GM19463 (cell line): ENCODE measurements around the gene NANOG.
"Not testable (repeated sequence)": the region's sequence is repeated elsewhere in the genome, so short reads cannot be mapped to it uniquely, and the experiment has no call there.

Source experiments
- ATAC-seq: cut with Tn5 transposase; IDR thresholded peaks from one replicate; pipeline ENCODE4 v1.9.1; 2021; ENCODE audit warnings: mild to moderate bottlenecking, moderate library complexity; ENCODE audit not compliant: unreplicated experiment

The NANOG gene

GRCh38 chr12:7788884-7789528 is at the start of gene NANOG:
TSS of gene NANOG (plus strand) at chr12:7789402. CDS start at chr12:7789615, 213 bp downstream.
- ATAC-seq: not testable (repeated sequence)

DNA sequence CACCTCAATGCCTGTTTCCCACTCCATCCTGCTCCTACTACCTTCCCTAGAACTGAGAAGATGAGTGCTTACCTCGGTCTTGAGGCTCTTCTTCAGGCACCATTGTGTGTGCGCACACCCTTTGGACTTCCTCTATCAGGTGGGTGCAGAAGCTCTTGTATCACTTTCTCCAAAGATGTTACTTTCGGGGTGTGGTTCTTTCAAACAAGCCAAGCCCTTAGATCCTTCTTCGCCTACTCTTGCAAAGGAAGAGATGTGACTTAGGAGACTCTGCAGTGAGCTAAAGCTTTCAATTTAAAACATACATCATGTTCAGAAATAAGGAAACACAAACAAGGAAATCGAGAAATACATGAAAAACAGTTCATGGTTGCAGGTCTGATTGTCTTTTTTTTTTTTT is 42.0 kb upstream of the NANOG start, which contains the start of gene CLEC4C:
Gene CLEC4C, minus strand, starts transcription at position 130 of the 400 bp plus-strand sequence. Its CDS starts 27 bp downstream, at position 103.
- no peak for ATAC-seq

DNA sequence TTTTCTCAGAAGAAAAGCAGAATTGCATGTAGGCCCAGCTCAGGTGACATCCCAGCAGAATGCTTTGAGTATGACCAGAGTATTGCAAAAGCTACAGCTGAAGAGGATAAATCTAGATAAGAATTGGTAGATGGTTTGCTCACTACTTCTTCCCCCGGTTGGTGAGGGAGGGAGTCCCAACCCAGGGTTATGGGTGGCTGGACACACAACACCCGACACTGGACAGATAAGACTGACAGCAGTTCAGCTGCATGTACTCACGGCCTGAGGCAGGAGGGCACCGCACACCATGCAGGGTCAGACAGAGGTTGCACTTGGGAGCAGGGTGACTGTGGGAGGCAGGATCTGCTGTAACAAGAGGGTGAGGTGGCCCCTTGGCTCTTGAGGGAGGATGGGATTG is 40.4 kb upstream of the NANOG start:
- ATAC-seq: no peak

DNA sequence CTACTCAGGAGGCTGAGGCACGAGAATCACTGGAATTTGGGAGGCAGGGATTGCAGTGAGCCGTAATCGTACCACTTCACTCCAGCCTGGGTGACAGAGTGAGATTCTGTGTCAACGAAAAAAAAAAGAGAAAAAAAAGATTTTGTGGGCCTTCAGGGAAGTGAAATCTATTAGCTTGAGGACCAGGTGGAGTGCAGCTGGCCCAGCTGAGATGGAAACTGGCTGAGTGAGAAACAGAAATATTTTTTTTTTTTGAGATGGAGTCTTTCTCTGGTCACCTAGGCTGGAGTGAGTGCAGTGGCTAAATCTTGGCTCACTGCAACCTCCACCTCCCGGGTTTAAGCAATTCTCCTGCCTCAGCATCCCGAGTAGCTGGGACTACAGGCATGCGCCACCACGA is 39.8 kb upstream of the NANOG start:
- ATAC-seq: no peak

GRCh38 chr12:7750350-7750749 is 38.9 kb upstream of the NANOG start:
- no peak for ATAC-seq

DNA sequence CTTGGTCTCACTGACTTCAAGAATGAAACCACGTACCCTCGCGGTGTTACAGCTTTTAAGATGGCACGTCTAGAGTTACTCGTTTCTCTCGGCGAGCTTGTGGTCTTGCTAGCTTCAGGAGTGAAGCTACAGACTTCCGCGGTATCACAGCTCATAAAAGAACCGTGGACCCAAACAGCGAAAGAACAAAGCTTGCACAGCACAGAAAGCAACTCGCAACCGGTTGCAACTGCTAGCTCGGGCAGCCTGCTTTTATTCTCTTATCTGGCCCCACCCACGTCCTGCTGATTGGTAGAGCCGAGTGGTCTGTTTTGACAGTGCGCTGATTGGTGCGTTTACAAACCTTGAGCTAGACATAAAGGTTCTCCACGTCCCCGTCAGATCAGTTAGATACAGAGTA is 37.8 kb upstream of the NANOG start:
- ATAC-seq: no peak

- ATAC-seq: not testable (repeated sequence)
Observed at GRCh38 chr12:7751941-7752922, 37.0 kb upstream of the NANOG start.

GRCh38 chr12:7755668-7756067 is 33.5 kb upstream of the NANOG start:
- ATAC-seq: not testable (repeated sequence)

DNA sequence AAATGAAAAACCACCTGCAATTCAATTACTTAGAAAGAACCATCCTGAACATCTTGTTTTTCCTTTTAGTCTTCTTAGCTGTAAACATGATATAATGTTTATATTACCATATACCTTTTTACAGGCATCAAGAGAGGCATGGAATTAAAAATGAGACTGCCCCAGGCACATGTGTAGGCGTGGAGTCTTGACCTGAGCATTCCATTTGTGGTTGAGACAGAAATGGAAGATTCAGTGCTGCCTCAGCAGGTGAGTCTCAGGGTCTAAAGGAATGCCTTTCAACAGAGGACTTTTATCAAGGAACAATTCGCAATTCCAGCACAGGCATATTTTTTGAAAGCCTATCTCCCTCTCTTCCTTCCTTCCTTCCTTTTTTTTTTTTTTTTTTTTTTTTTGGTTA is 32.2 kb upstream of the NANOG start:
- ATAC-seq: no peak

DNA sequence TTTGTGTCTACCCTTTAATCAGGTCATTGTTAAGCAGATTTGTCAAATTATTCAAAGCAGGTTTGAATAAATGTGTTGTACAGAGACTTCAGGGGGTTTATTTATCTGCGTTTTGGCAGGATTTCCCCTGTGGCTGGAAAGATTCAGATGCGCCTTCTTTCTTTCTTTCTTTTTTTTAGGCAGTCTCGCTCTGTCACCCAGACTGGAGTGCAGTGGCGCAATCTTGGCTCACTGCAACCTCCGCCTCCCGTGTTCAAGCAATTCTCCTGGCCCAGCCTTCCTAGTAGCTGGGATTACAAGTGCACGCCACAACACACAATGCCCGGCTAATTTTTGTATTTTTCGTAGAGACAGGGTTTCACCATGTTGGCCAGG is 30.4 kb upstream of the NANOG start:
- no peak for ATAC-seq

DNA sequence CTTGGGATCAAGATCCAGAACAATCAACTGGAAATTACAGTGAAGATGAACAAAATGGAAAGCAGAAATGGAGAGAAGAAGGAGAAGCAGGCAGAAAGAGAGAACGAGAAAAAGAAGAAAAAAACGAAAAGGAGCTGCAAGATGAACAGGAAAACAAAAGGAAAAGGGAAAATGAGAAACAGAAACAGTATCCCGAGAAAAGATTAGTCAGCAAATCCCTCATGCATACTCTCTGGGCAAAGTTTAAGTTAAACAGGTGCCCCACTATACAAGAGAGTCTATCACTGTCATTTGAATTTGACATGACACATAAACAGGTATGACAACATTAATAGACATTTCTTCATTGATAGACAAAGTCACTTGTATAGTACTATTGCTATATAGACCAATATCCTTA is 19.2 kb upstream of the NANOG start:
- no peak for ATAC-seq

DNA sequence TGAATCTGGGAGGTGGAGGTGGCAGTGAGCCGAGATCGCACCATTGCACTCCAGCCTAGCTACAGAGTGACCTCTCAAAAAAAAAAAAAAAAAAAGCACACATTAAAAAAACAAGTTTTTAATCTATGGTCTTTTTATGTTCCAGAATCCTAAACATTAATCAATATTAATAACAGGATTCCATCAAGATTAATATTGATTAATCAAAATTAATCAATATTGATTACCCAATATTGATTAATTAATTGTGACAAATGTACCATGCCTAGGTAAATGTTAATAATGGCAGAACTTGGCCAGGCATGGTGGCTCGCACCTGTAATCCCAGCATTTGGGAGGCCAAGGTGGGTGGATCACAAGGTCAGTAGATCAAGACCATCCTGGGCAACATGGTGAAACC is 7.9 kb upstream of the NANOG start:
- ATAC-seq: no peak

DNA sequence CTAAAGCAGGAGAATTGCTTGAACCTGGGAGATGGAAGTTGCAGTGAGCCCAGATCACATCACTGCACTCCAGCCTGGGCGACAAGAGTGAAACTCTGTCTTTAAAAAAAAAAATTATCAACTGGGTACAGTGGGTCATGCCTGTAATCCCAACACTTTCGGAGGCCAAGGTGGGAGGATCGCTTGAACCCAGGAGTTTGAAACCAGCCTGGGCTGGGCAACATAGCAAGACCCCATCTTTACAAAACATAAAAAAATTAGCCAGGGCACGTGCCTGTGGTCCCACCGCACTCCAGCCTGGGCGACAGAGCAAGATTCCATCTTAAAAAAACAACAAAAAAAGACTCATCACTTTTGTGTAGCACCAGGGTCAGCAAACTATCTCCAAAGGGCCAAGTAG is 7.1 kb upstream of the NANOG start:
- ATAC-seq: no peak

DNA sequence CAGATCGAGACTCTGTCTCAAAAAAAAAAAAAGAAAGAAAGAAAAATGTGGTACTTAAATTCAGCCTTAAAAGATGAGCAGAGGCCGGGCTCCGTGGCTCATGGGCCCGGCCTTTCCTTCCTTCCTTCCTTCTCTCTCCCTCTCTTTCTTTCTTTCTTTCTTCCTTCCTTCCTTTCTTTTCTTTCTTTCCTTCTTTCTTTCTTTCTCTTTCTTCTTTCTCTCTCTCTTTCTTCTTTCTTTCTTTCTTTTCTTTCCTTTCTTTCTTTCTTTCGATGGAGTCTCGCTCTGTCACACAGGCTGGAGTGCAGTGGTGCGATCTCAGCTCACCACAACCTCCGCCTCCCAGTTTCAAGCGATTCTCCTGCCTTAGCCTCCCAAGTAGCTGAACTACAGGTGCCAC is 5.8 kb upstream of the NANOG start:
- ATAC-seq: not testable (repeated sequence)

DNA sequence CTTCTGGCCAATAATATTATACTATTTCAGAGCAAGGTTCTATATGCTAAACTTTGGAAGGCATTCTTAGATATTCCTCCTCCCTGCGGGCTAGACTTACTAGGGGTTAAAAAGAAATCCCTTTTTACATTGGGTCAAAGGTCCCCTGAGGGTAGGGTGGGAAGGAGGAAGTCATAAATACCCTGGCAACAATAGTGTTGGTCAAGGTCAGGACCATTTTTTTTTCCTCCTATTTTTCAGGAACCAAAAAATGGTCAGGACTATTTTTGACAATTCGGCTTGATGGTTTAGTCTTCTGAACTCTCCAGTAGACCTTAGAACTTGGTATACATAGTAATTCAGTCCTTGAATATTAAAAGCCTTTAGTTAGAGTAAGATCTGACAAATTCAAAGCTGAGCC is 4.5 kb upstream of the NANOG start:
- no peak for ATAC-seq

GRCh38 chr12:7787574-7788293 is 1.5 kb upstream of the NANOG start:
- ATAC-seq: no peak

DNA sequence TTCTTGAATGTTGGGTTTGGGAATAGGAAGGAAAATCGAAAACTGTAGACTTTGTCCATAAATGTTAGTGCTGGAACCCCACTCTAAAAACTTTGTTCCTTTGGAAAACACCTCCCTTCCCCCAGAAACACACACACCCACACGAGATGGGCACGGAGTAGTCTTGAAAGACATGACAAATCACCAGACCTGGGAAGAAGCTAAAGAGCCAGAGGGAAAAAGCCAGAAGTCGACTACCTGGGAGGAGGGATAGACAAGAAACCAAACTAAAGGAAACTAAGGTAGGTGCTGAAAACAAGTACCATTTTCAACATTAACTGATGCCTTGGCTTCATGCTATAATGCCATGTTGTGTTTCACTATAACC is 925 bp upstream of the NANOG start:
- no peak for ATAC-seq

- no peak for ATAC-seq
Observed at GRCh38 chr12:7793211-7793610, 4.0 kb downstream of the NANOG start.

DNA sequence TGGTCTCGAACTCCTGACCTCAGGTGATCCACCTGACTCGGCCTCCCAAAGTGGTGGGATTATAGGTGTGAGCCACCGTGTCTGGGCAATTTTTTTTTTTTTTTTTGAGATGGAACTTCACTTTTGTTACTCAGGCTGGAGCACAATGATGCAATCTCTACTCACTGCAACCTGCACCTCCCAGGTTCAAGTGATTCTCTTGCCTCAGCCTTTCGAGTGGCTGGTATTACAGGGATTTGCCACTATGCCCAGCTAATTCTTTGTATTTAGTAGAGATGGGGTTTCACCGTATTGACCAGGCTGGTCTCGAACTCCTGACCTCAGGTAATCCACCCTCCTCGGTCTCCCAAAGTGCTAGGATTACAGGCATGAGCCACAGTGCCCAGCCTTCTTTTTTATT is 8.1 kb downstream of the NANOG start:
- not testable (repeated sequence) for ATAC-seq

DNA sequence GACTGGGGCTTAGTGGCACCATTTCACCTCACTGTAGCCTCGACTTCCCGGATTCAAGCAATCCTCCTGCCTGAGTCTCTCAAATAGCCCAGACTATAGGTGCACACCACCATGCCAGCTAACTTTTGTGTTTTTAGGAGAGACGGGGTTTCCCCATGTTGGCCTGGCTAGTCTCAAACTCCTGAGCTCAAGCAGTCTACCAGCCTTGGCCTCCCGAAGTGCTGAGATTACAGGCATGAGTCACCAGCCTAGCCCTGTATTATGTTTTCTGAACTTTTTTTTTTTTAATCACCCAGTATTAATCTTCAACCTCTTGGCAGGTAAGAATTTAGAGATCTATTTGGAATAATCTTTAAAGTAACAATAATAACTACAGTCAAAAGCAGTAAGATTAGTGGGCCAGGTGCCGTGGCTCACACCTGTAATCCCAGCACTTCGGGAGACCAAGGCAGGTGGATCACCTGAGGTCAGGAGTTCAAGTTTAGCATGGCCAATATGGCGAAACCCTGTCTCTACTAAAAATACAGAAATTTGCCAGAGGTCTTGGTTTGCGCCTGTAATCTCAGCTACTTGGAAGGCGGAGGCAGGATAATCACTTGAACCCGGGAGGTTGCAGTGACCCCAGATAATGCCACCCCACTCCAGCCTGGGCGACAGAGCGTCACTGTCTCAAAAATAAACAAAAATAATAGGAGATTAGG is 8.6 kb downstream of the NANOG start:
- ATAC-seq: no peak
